ENCODE data around the gene ITLN2. TPM values are rescaled to one million over a fixed set of nuclear protein-coding genes. Genes with fewer than 3 reads are reported as not detected.
"Not testable (repeated sequence)": the region's sequence is repeated elsewhere in the genome, so short reads cannot be mapped to it uniquely, and the experiment has no call there.

ITLN2 gene
- polyA plus RNA-seq, 1 of the 3 experiments (the other 2 are of a cell fraction) = not detected

GRCh38 chr1:160904783-160905616, 49.6 kb downstream of the ITLN2 start:
- Histone ChIP-seq H3K9ac (no peak overlapping the region), H4K20me1 (ENCODE audit: insufficient read depth) (no peaks in the 10 kb centered on the region), H3K27me3 (ENCODE audit: insufficient read depth) (peaks cover 13% of the 10 kb centered on the region; the same call in 1 of the 2 replicates), H3K4me1 (ENCODE audit: control insufficient read depth in 1 of 2, insufficient read depth in 2 of 2, low read depth in 1 of 2, low read length in 1 of 2) (no peaks in the 10 kb centered on the region), H3K9me2 (no peaks in the 10 kb centered on the region), H3K27ac (ENCODE audit: low read depth in 2 of 2, low read length in 1 of 2) (no peak overlapping the region), H3K4me3 (ENCODE audit: low read depth in 2 of 2, low read length in 1 of 2) (no peak overlapping the region), H3K4me2 (no peak overlapping the region), H3K9me3 (no peaks in the 10 kb centered on the region), H3K36me3 (replicated peaks in 1 of 2; ENCODE audit: control insufficient read depth in 1 of 2, insufficient read depth in 2 of 2, low read length in 1 of 2) (no peaks in the 10 kb centered on the region), H2AFZ (ENCODE audit: low read depth) (no peak overlapping the region), H3K79me2 (ENCODE audit: insufficient read depth) (no peaks in the 10 kb centered on the region), H3F3A (replicated peaks; ENCODE audit: insufficient read depth) (no peaks in the 10 kb centered on the region)
- ChIA-PET CTCF (no interaction called here), POLR2A (no interaction called here)
- no peak for TF ChIP-seq ELF1 (IDR thresholded peaks at IDR 0.05)
- no peak for TF ChIP-seq PBX3 (IDR thresholded peaks at IDR 0.05)
- no peak for TF ChIP-seq GATA2 (CRISPR knock-in tag; IDR thresholded peaks at IDR 0.05)
- no peak for TF ChIP-seq RFX5 (IDR thresholded peaks at IDR 0.05; ENCODE audit: low read length)
- no peak for TF ChIP-seq TCF12 (IDR thresholded peaks at IDR 0.05)
- DNase-seq = no peak
- 9% methylated on average over 8 of the region's 8 CpGs for WGBS (ENCODE audit: low lambda C conversion rate)

- H3F3A ChIP-seq (replicated peaks; ENCODE audit: insufficient read depth); CTCF ChIA-PET: not testable (repeated sequence)
Observed at GRCh38 chr1:160902251-160902650, 52.4 kb downstream of the ITLN2 start.

GRCh38 chr1:160901768-160902167, 52.8 kb downstream of the ITLN2 start:
- Histone ChIP-seq H3K4me3 (ENCODE audit: low read depth in 2 of 2, low read length in 1 of 2) (no peak overlapping the region), H3K4me1 (ENCODE audit: control insufficient read depth in 1 of 2, insufficient read depth in 2 of 2, low read depth in 1 of 2, low read length in 1 of 2) (no peaks in the 10 kb centered on the region), H3F3A (replicated peaks; ENCODE audit: insufficient read depth) (no peaks in the 10 kb centered on the region), H3K4me2 (no peak overlapping the region), H3K9me2 (no peaks in the 10 kb centered on the region), H3K9ac (no peak overlapping the region), H4K20me1 (ENCODE audit: insufficient read depth) (no peaks in the 10 kb centered on the region), H3K9me3 (no peaks in the 10 kb centered on the region), H3K27me3 (ENCODE audit: insufficient read depth) (no peaks in the 10 kb centered on the region; the same call in 1 of the 2 replicates), H3K79me2 (ENCODE audit: insufficient read depth) (no peaks in the 10 kb centered on the region), H3K27ac (ENCODE audit: low read depth in 2 of 2, low read length in 1 of 2) (no peak overlapping the region), H2AFZ (ENCODE audit: low read depth) (no peak overlapping the region), H3K36me3 (replicated peaks in 1 of 2; ENCODE audit: control insufficient read depth in 1 of 2, insufficient read depth in 2 of 2, low read length in 1 of 2) (no peaks in the 10 kb centered on the region)
- ChIA-PET CTCF (no interaction called here), POLR2A (no interaction called here)
- WGBS (ENCODE audit: low lambda C conversion rate) = 0% methylated on average over 2 of the region's 2 CpGs
- TF ChIP-seq EZH2phosphoT487 (IDR thresholded peaks at IDR 0.05; ENCODE audit: borderline replicate concordance, low read depth) = no peak
- no peak for TF ChIP-seq CTCF (IDR thresholded peaks at IDR 0.05)
- no peak for TF ChIP-seq RXRA (IDR thresholded peaks at IDR 0.05; ENCODE audit: borderline replicate concordance, low read depth)
- no peak for TF ChIP-seq IRF3 (IDR thresholded peaks at IDR 0.05; ENCODE audit: low read depth, low read length)
- no peak for DNase-seq

More at GRCh38 chr1:160902251-160902650, 52.4 kb downstream of the ITLN2 start:
- H3K79me2 ChIP-seq (ENCODE audit: insufficient read depth); H3K27me3 ChIP-seq (ENCODE audit: insufficient read depth); DNase-seq; POLR2A ChIA-PET; H3K27ac ChIP-seq (ENCODE audit: low read depth in 2 of 2, low read length in 1 of 2); H3K9ac ChIP-seq; H3K9me3 ChIP-seq; H3K9me2 ChIP-seq; H3K4me3 ChIP-seq (ENCODE audit: low read depth in 2 of 2, low read length in 1 of 2); H3K4me2 ChIP-seq; H3K36me3 ChIP-seq (replicated peaks in 1 of 2; ENCODE audit: control insufficient read depth in 1 of 2, insufficient read depth in 2 of 2, low read length in 1 of 2); H2AFZ ChIP-seq (ENCODE audit: low read depth); H3K4me1 ChIP-seq (ENCODE audit: control insufficient read depth in 1 of 2, insufficient read depth in 2 of 2, low read depth in 1 of 2, low read length in 1 of 2); H4K20me1 ChIP-seq (ENCODE audit: insufficient read depth): not testable (repeated sequence)
- WGBS (ENCODE audit: low lambda C conversion rate) = 13% methylated on average over 1 of the region's 1 CpG

- POLR2A ChIA-PET; H3K27me3 ChIP-seq (ENCODE audit: insufficient read depth); CTCF ChIA-PET; H4K20me1 ChIP-seq (ENCODE audit: insufficient read depth); H3K4me3 ChIP-seq (ENCODE audit: low read depth in 2 of 2, low read length in 1 of 2); DNase-seq; H3F3A ChIP-seq (replicated peaks; ENCODE audit: insufficient read depth); H3K36me3 ChIP-seq (replicated peaks in 1 of 2; ENCODE audit: control insufficient read depth in 1 of 2, insufficient read depth in 2 of 2, low read length in 1 of 2); H3K4me2 ChIP-seq; H2AFZ ChIP-seq (ENCODE audit: low read depth); H3K4me1 ChIP-seq (ENCODE audit: control insufficient read depth in 1 of 2, insufficient read depth in 2 of 2, low read depth in 1 of 2, low read length in 1 of 2); H3K9me3 ChIP-seq; H3K9ac ChIP-seq; H3K27ac ChIP-seq (ENCODE audit: low read depth in 2 of 2, low read length in 1 of 2); H3K79me2 ChIP-seq (ENCODE audit: insufficient read depth); H3K9me2 ChIP-seq: not testable (repeated sequence)
- 12% methylated on average over 3 of the region's 3 CpGs for WGBS (ENCODE audit: low lambda C conversion rate)
Observed at GRCh38 chr1:160900683-160901082, 53.9 kb downstream of the ITLN2 start.
